HepG2 (cell line): ENCODE results near the gene CFAP210. TPM values are rescaled to one million over a fixed set of nuclear protein-coding genes. Genes with fewer than 3 reads are reported as not detected.

Experiments
- ATAD3A ChIP-seq: sonication (generic); formaldehyde crosslinking; IDR thresholded peaks from 2 replicates; pipeline ENCODE4 v1.4.0; 2020; ENCODE audit warnings: missing genetic modification reagents
- BCL6 ChIP-seq: IDR thresholded peaks from 2 replicates; pipeline ENCODE4 v1.6.1; 2016; ENCODE audit warnings: missing genetic modification reagents, missing compliant biosample characterization
- DPF2 ChIP-seq: sonication (generic); formaldehyde crosslinking; IDR thresholded peaks from 2 replicates; pipeline ENCODE4 v1.4.0; 2020; ENCODE audit warnings: mild to moderate bottlenecking, low read depth, missing genetic modification reagents, borderline replicate concordance
- ETV5 ChIP-seq: IDR thresholded peaks from 2 replicates; pipeline ENCODE4 v1.6.1; 2018; ENCODE audit warnings: missing biosample characterization, missing genetic modification reagents, inconsistent platforms, borderline replicate concordance
- HNF4G ChIP-seq, 2 experiments: sonication (generic) in 1 of 2; formaldehyde crosslinking in 1 of 2; IDR thresholded peaks; 2 replicates each; pipeline versions ENCODE4 v1.4.0 to v1.6.1; 2011 to 2020; ENCODE audit warnings: borderline replicate concordance in 2 of 2, low read depth in 2 of 2, mild to moderate bottlenecking in 2 of 2, low read length in 1 of 2, missing genetic modification reagents in 1 of 2, moderate library complexity in 1 of 2
- MXI1 ChIP-seq: IDR thresholded peaks from 3 replicates; pipeline ENCODE4 v1.6.1; 2012; ENCODE audit warnings: low read depth, low read length, inconsistent platforms, borderline replicate concordance
- PAX8 ChIP-seq: sonication (generic); formaldehyde crosslinking; IDR thresholded peaks from 2 replicates; pipeline ENCODE4 v1.8.0; 2022; ENCODE audit warnings: mild to moderate bottlenecking, missing genetic modification reagents, borderline replicate concordance
- RFXANK ChIP-seq: IDR thresholded peaks from 2 replicates; pipeline ENCODE4 v1.6.1; 2016
- SMYD3 ChIP-seq: sonication (generic); formaldehyde crosslinking; IDR thresholded peaks from 2 replicates; pipeline ENCODE4 v1.8.1; 2023; ENCODE audit warnings: mild to moderate bottlenecking, missing genetic modification reagents
- STAG1 ChIP-seq: sonication (generic); formaldehyde crosslinking; IDR thresholded peaks from 2 replicates; pipeline ENCODE4 v1.4.0; 2020; ENCODE audit warnings: missing genetic modification reagents
- ZNF354B ChIP-seq: sonication (generic); formaldehyde crosslinking; IDR thresholded peaks from 2 replicates; pipeline ENCODE4 v1.8.0; 2022; ENCODE audit warnings: mild to moderate bottlenecking, missing genetic modification reagents
- ZNF614 ChIP-seq: IDR thresholded peaks from 2 replicates; pipeline ENCODE4 v1.6.1; 2018; ENCODE audit warnings: missing biosample characterization, missing genetic modification reagents, inconsistent platforms, borderline replicate concordance
- ZNF792 ChIP-seq: IDR thresholded peaks from 2 replicates; pipeline ENCODE4 v1.6.1; 2016
- polyA plus RNA-seq, 8 experiments: library from polyadenylated mRNA; depleted of rRNA in 3 of 8; stranded (reverse) in 7 of 8; unstranded in 1 of 8; fragments of >200 nt; fragmentation: Illumina TruSeq in 4 of 8; extraction: Trizol in 4 of 8; gene quantifications; 2 replicates each; pipeline versions ENCODE4 v1.2.1 to v1.2.3, GENCODE V29; 2011 to 2016; ENCODE audit warnings: low read depth in 4 of 8, missing spikeins in 1 of 8, mixed read lengths in 1 of 8; ENCODE audit not compliant: insufficient read depth in 1 of 8
- total RNA-seq, 5 experiments: library from RNA; depleted of rRNA; stranded (reverse); fragments of >200 nt; fragmentation: Illumina TruSeq; extraction: Trizol; gene quantifications; 2 replicates each; pipeline ENCODE4 v1.2.3, GENCODE V29; 2016; ENCODE audit warnings: low read depth in 1 of 5
- TF ChIP-seq, protein P1 (sequence below): sonication (generic); formaldehyde crosslinking; IDR thresholded peaks from 2 replicates; pipeline ENCODE4 v1.4.0; 2020; ENCODE audit warnings: missing genetic modification reagents
- TF ChIP-seq, protein P2 (sequence below): sonication (generic); formaldehyde crosslinking; IDR thresholded peaks from 2 replicates; pipeline ENCODE4 v1.8.0; 2022; ENCODE audit warnings: missing genetic modification reagents, mild to moderate bottlenecking, borderline replicate concordance
- TF ChIP-seq, protein P3 (sequence below): IDR thresholded peaks from 2 replicates; pipeline ENCODE4 v1.6.1; 2016; ENCODE audit warnings: missing genetic modification reagents, missing compliant biosample characterization
- TF ChIP-seq, protein P4 (sequence below): sonication (generic); formaldehyde crosslinking; IDR thresholded peaks from 2 replicates; pipeline ENCODE4 v1.8.1; 2023; ENCODE audit warnings: missing genetic modification reagents, inconsistent platforms, borderline replicate concordance

CFAP210 gene
- total and polyA plus RNA-seq, 2 of the 13 experiments (the other 11 are each of a cell fraction or from before 2014, with no cell fraction given), result 0.18 TPM; not detected in 1

DNA sequence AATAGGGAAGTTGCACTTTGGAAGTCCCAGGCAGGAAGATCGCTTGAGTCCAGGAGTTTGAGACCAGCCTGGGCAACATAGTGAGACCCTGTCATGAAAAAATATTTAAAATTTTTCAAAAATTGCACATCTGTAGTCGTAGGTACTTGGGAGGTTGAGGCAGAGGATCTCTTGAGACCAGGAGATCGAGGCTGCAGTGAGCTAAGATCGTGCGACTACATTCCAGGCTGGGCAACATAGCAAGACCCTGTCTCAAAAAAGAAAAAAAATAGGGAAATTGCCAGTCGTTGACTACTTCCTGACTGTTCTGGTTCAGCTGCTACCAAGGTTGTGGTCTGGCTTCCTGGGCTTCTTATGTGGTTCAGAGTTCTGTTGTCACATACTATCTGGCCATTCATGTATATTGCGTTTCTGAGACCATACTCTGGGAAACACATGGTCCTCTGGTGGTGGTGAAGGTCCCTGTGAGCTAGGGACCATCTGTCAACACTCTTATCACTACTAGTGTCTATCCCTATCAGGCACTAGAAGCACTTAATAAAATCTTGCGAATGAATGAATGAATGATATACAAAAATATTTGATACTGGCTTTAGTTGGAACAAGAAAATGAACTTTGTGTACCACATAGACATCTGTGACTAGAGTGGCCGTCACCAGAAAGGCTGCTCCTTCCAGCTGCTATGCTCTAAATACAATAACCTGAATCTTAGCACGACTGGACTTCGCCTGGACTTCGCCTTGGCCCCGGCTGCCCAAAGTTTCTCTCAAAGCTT, 38.6 kb upstream of the CFAP210 start (continued):
- TF ChIP-seq, protein P1, sequence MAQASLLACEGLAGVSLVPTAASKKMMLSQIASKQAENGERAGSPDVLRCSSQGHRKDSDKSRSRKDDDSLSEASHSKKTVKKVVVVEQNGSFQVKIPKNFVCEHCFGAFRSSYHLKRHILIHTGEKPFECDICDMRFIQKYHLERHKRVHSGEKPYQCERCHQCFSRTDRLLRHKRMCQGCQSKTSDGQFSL, result no peak
- TF ChIP-seq ZNF354B (CRISPR knock-in tag) (no peak), ZNF792 (CRISPR knock-in tag) (peak; percentile 45; the same call in 1 of the 2 replicates), RFXANK (CRISPR knock-in tag) (no peak), SMYD3 (no peak), MXI1 (0 out of 3 replicates have a peak, but pooled peaks have one; percentile 33), DPF2 (peak; percentile 19; the same call in 1 of the 2 replicates), HNF4G (IDR thresholded peaks at IDR 0.05; ENCODE audit: borderline replicate concordance, low read depth, low read length) (0 out of 2 replicates have a peak, but pooled peaks have one; percentile 21), HNF4G (CRISPR knock-in tag; IDR thresholded peaks at IDR 0.05; ENCODE audit: borderline replicate concordance, low read depth) (no peak), ETV5 (CRISPR knock-in tag) (no peak), PAX8 (CRISPR knock-in tag) (peak; percentile 79; the same call in 1 of the 2 replicates), STAG1 (CRISPR knock-in tag) (0 out of 2 replicates have a peak, but pooled peaks have one; percentile 5), BCL6 (CRISPR knock-in tag) (0 out of 2 replicates have a peak, but pooled peaks have one; percentile 1), ZNF614 (CRISPR knock-in tag) (0 out of 2 replicates have a peak, but pooled peaks have one; percentile 7), ATAD3A (no peak)
- TF ChIP-seq, protein P2, sequence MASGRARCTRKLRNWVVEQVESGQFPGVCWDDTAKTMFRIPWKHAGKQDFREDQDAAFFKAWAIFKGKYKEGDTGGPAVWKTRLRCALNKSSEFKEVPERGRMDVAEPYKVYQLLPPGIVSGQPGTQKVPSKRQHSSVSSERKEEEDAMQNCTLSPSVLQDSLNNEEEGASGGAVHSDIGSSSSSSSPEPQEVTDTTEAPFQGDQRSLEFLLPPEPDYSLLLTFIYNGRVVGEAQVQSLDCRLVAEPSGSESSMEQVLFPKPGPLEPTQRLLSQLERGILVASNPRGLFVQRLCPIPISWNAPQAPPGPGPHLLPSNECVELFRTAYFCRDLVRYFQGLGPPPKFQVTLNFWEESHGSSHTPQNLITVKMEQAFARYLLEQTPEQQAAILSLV (CRISPR knock-in tag), result no peak
- TF ChIP-seq, protein P3, sequence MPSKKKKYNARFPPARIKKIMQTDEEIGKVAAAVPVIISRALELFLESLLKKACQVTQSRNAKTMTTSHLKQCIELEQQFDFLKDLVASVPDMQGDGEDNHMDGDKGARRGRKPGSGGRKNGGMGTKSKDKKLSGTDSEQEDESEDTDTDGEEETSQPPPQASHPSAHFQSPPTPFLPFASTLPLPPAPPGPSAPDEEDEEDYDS (CRISPR knock-in tag), result no peak
- TF ChIP-seq, protein P4, sequence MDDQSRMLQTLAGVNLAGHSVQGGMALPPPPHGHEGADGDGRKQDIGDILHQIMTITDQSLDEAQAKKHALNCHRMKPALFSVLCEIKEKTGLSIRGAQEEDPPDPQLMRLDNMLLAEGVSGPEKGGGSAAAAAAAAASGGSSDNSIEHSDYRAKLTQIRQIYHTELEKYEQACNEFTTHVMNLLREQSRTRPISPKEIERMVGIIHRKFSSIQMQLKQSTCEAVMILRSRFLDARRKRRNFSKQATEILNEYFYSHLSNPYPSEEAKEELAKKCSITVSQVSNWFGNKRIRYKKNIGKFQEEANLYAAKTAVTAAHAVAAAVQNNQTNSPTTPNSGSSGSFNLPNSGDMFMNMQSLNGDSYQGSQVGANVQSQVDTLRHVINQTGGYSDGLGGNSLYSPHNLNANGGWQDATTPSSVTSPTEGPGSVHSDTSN (CRISPR knock-in tag), result no peak
